Activated CD8-positive, alpha-beta memory T cell treated with anti-CD3 and anti-CD28 coated beads for 48 hours (primary cell): ENCODE measurements around the gene SBK2.

Source experiments
- DNase-seq, 3 experiments: peaks; one replicate each; pipeline ENCODE4 v3.0.0-alpha.2; 2020; ENCODE audit warnings: low read depth in 2 of 3, low spot score in 2 of 3

SBK2 gene

GRCh38 chr19:55486971-55487923 is 49.7 kb downstream of the SBK2 start:
- DNase-seq, result peak in 1 of 3 experiments; percentile 30

DNA sequence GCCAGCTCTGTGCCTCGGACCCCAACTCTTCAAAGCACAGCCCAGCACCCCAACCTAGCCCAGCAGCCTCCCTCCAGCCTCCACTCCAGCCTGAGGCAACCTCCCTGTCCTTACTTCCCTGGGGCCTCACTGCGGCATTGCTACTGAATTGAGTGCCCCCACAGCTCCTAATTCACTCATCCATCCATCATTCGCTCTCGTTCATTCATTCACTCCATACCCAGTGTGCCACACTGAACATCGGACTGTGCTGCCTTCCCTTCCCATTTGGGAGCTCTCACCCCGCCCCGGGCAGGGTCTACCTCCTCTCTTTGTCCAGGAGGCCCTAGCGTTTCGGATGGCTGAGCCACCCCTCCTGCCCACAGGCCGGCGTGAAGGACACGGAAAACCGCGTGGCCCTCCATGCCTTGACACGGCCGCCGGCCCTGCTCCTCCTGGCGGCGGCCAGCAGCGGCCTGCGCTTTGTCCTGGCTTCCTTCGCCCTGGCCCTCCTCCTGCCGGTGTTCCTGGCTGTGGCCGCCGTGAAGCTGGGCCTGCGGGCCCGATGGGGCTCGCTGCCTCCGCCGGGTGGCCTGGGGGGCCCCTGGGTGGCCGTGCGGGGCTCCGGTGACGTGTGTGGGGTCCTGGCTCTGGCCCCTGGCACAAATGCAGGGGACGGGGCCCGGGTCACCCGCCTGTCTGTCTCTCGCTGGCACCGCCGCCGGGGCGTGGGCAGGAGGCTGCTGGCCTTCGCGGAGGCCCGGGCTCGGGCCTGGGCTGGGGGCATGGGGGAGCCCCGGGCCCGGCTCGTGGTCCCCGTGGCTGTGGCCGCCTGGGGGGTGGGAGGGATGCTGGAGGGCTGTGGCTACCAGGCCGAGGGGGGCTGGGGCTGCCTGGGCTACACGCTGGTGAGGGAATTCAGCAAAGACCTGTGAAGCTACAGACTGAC is 50.6 kb downstream of the SBK2 start:
- DNase-seq, result no peak

DNA sequence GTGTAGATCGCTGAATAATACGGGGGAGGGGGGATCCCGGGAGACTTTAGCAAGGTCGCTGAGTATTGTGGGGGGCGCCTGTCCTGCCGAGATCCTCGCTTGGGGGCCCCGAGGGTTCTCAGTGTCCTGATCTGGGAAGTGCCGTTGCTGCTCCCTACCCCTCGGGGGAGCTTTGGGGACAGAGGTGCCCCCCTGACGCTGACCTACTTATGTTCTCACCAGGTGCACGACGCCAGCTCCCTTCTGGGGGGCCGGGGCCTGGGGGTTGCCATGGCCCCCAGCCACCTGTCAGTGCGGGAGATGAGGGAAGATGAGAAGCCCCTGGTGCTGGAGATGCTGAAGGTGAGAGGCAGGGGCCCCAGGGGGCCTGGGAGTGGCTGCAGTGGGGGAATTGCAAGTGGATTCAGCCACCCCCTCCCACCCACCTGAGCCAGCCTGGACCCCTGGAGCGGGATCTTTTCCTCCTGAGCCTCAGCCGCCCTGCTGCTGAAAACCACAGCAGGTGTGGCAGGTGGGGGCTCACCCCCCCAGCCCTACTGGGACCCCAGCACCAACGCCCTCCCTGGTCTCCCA is 51.4 kb downstream of the SBK2 start:
- DNase-seq, result no peak

GRCh38 chr19:55484593-55485438 is 52.1 kb downstream of the SBK2 start, which contains the start of gene NAT14:
Gene NAT14, plus strand, starts transcription at chr19:55485188. Its CDS starts 521 bp downstream, at chr19:55485709.
- DNase-seq, result peak in 2 of 3 experiments; percentile 42 to 54

DNA sequence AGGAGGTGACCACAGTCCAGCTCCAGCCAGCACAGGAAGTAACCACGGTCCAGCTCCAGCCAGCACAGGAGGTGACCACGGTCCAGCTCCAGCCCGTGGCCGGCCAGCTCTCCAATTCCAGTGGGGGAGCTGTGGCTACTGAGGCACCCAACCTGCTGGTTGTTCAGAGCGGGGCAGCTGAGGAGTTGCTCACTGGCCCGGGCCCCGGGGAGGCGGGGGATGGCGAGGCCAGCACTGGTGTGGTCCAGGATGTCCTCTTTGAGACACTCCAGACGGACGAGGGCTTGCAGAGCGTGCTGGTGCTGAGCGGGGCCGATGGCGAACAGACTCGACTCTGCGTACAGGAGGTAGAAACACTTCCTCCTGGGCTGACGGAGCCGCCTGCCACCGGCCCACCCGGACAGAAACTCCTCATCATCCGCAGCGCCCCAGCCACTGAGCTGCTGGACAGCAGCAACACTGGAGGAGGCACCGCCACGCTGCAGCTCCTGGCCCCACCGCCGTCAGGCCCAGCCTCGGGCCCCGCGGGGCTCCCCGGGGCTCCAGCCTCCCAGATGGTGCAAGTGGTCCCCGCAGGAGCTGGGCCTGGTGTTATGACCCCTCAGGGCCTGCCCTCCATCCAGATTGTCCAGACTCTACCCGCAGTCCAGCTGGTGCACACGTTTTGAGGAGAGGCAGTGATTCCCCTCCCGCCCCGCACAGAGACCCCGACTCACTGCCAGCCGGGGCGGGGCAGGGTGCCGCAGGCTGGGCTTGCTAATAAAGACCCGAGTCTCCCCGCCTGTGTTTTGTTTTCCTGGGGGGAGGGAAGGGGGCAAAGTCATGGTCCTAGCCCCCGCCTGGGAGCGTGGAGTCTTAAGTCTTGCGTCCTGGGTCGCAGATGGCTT is 53.0 kb downstream of the SBK2 start:
- DNase-seq, result no peak

DNA sequence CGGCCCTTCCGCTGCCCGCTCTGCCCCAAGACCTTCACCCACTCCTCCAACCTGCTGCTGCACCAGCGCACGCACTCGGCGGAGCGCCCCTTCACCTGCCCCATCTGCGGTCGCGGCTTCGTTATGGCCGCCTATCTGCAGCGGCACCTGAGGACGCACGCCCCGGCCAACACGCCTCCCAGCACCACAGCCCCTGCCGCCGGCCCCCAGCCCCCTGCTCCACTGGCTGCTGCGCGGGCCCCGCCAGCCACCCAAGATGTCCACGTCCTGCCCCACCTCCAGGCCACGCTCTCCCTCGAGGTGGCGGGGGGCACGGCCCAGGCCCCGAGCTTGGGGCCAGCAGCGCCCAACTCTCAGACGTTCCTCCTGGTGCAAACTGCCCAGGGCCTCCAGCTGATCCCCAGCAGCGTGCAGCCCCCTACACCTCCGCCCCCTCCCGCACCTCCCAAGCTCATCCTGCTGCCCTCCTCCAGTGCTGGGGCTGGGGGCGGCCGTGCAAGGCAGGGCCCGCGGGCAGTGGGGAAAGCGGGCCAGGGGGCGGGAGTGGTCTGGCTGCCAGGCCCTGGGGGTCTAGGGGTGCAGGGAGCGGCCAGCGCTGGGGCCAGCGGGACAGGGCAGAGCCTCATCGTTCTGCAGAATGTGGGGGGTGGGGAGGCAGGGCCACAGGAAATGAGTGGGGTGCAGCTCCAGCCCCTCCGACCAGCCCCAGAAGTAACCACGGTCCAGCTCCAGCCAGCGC is 53.8 kb downstream of the SBK2 start:
- no peak for DNase-seq

GRCh38 chr19:55482156-55482961 is 54.6 kb downstream of the SBK2 start:
- DNase-seq, result no peak

GRCh38 chr19:55481794-55482155 is 55.2 kb downstream of the SBK2 start:
- DNase-seq, result no peak

- no peak for DNase-seq
Measured at GRCh38 chr19:55481148-55481793, 55.7 kb downstream of the SBK2 start.

GRCh38 chr19:55479451-55480230 is 57.3 kb downstream of the SBK2 start:
- DNase-seq, result no peak

DNA sequence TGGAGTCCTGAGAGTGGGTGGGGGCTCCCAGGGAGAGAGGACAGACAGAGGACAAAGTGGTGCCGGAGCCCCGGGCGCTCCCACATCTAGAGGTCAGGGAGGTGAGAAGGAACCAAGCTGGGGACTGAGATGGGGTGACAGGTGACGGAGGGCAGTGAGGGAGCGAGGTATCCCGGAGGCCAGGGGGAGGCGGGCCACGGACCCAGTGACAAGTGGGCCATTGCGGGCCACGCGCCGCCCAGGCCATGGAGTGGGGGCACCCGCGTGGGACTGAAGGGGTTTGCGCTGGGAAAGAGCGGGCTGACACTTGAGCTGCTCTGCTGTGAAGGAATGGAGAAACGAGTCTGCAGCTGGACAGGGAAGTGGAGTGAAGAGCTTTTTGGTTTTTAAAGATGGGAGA is 57.9 kb downstream of the SBK2 start:
- DNase-seq, result no peak
